Neutrophil (primary cell): ENCODE results near the gene KIDINS220.
"Not testable (repeated sequence)": the region's sequence is repeated elsewhere in the genome, so short reads cannot be mapped to it uniquely, and the experiment has no call there.

Experiments used
- H3K27ac ChIP-seq: fragments of 200-600 bp; sonication (generic); 2 replicates; pipeline ENCODE4 v1.5.1; 2016; ENCODE audit warnings: mild to moderate bottlenecking, moderate library complexity
- H3K27me3 ChIP-seq: fragments of 200-600 bp; sonication (generic); 2 replicates; pipeline ENCODE4 v1.6.0; 2016; ENCODE audit warnings: mild to moderate bottlenecking
- H3K36me3 ChIP-seq: fragments of 200-600 bp; sonication (generic); 2 replicates; pipeline ENCODE4 v1.5.1; 2017
- H3K4me1 ChIP-seq, 2 experiments: fragments of 200-600 bp in 1 of 2; sonication (generic) in 1 of 2; 1 replicate in 1 of 2; 2 replicates in 1 of 2; pipeline versions ENCODE4 v1.5.1 to v1.6.1; 2013 to 2016; ENCODE audit warnings: low read depth in 1 of 2, low read length in 1 of 2, mild to moderate bottlenecking in 1 of 2, moderate library complexity in 1 of 2; ENCODE audit not compliant: control insufficient read depth in 1 of 2, insufficient read depth in 1 of 2
- H3K4me3 ChIP-seq, 2 experiments: fragments of 200-600 bp in 1 of 2; sonication (generic) in 1 of 2; 1 replicate in 1 of 2; 2 replicates in 1 of 2; pipeline ENCODE4 v1.5.1; 2013 to 2016; ENCODE audit warnings: low read depth in 1 of 2, low read length in 1 of 2, mild to moderate bottlenecking in 1 of 2, moderate library complexity in 1 of 2
- H3K9me3 ChIP-seq: fragments of 200-600 bp; sonication (generic); 2 replicates; pipeline ENCODE4 v1.5.1; 2016
- TF ChIP-seq, protein P1 (sequence below): fragments of 200-600 bp; sonication (generic); IDR thresholded peaks from 2 replicates; pipeline ENCODE4 v1.5.1; 2016; ENCODE audit warnings: antibody characterized with exemption

KIDINS220 gene

GRCh38 chr2:8732601-8733000, 104.8 kb downstream of the KIDINS220 start:
- H3K9me3 ChIP-seq = no peaks in the 10 kb centered on the region
- H3K4me3 ChIP-seq = no peak overlapping the region
- H3K27me3 ChIP-seq = no peaks in the 10 kb centered on the region
- peaks cover 100% of the 10 kb centered on the region for H3K36me3 ChIP-seq
- no peak overlapping the region for H3K27ac ChIP-seq
- no peaks in the 10 kb centered on the region for H3K4me1 ChIP-seq
- TF ChIP-seq, protein P1, sequence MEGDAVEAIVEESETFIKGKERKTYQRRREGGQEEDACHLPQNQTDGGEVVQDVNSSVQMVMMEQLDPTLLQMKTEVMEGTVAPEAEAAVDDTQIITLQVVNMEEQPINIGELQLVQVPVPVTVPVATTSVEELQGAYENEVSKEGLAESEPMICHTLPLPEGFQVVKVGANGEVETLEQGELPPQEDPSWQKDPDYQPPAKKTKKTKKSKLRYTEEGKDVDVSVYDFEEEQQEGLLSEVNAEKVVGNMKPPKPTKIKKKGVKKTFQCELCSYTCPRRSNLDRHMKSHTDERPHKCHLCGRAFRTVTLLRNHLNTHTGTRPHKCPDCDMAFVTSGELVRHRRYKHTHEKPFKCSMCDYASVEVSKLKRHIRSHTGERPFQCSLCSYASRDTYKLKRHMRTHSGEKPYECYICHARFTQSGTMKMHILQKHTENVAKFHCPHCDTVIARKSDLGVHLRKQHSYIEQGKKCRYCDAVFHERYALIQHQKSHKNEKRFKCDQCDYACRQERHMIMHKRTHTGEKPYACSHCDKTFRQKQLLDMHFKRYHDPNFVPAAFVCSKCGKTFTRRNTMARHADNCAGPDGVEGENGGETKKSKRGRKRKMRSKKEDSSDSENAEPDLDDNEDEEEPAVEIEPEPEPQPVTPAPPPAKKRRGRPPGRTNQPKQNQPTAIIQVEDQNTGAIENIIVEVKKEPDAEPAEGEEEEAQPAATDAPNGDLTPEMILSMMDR = no peak

- no peaks in the 10 kb centered on the region for H3K4me1 ChIP-seq
- TF ChIP-seq, protein P1 = no peak
- no peaks in the 10 kb centered on the region for H3K27me3 ChIP-seq
- H3K36me3 ChIP-seq = peaks cover 88% of the 10 kb centered on the region
- no peak overlapping the region for H3K27ac ChIP-seq
- no peak overlapping the region for H3K4me3 ChIP-seq
- no peaks in the 10 kb centered on the region for H3K9me3 ChIP-seq
Observed at GRCh38 chr2:8729939-8730338, 107.5 kb downstream of the KIDINS220 start.

DNA sequence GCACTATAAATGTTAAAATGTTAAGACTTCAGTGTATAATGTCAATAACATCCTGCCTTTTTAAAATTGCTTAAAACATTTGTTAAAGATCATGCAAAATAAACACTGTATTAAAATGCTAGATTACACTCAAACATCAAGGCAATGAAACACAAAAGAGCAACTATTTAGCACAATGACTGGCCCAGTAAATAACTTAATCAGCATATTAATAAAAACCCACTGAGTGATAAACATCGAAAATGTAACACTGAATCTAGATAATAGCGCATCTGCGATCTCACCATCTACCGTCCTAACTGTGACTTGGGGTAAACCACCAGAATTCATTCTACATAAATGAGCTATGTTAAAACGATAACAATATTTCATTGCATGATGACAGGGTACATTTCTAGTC, 108.3 kb downstream of the KIDINS220 start:
- not testable (repeated sequence) for H3K27me3 ChIP-seq, H3K4me1 ChIP-seq, H3K4me3 ChIP-seq, H3K27ac ChIP-seq, H3K9me3 ChIP-seq
- H3K36me3 ChIP-seq = peaks cover 80% of the 10 kb centered on the region

DNA sequence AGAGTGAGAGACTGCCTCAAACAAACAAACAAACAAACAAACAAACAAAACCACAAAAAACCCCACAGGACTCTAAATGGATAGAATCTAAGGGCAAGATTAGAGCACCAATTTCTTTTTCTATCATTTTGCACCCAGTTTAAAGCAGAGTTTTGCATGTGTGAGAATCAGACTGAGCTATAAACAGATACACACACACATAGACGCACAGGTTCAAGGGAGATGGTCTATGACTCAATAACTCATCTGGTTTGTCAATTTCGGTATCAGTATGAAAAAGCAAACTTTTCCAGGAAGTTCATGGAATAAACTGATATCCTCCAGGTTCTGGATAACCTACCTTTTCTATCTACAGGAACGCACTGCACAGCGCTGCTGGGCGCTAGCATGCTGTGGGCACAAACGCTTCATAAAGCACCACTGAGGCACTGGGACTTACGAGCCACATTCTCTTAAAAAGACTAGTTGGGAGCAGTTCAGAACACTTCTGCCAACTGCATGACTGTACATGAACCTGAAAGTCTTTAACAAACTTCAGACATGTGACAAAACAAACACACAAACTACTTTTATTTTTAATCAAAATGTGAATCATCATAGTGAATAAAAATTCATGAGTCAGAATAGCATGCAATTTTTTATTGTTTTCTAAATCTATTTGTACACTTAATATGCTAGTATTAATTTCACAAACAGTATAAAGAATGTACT, 109.0 kb downstream of the KIDINS220 start:
- H3K27ac ChIP-seq = no peak overlapping the region
- H3K27me3 ChIP-seq = no peaks in the 10 kb centered on the region
- TF ChIP-seq, protein P1 = no peak
- peaks cover 74% of the 10 kb centered on the region for H3K36me3 ChIP-seq
- H3K4me3 ChIP-seq = no peak overlapping the region
- H3K9me3 ChIP-seq = no peaks in the 10 kb centered on the region
- H3K4me1 ChIP-seq = no peaks in the 10 kb centered on the region

GRCh38 chr2:8725838-8726237, 111.6 kb downstream of the KIDINS220 start:
- TF ChIP-seq, protein P1 = no peak
- no peak overlapping the region for H3K27ac ChIP-seq
- peaks cover 53% of the 10 kb centered on the region for H3K36me3 ChIP-seq
- no peak overlapping the region for H3K4me3 ChIP-seq
- H3K27me3 ChIP-seq = no peaks in the 10 kb centered on the region
- no peaks in the 10 kb centered on the region for H3K9me3 ChIP-seq
- H3K4me1 ChIP-seq = no peaks in the 10 kb centered on the region

DNA sequence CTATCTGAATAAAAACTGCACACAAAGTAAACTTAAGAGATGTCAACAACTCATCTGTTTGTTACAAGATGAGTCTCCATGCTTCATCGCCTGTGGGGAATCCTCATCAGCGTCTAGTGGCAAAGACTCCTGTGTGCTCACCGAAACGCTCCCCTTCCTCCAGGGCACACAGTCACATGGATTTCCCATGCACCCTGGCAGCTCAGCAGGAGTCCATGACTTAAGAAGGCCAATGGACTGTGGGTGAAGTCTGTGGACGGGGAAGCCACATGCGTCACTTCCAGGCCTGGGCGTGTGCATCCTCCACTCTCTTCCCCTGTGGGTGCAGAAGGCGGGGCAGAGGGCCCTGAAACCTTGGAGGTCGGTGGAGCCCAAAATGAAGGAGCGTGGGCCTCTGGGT, 114.4 kb downstream of the KIDINS220 start:
- TF ChIP-seq, protein P1 = no peak
- Histone ChIP-seq H3K27me3 (no peaks in the 10 kb centered on the region), H3K27ac (no peak overlapping the region), H3K4me1 (no peaks in the 10 kb centered on the region), H3K9me3 (no peaks in the 10 kb centered on the region), H3K36me3 (peaks cover 25% of the 10 kb centered on the region), H3K4me3 (no peak overlapping the region)
